Progenitor cell of endocrine pancreas (in vitro differentiated cells): Measurements from ENCODE around the gene PGA4. TPM values are rescaled to one million over a fixed set of nuclear protein-coding genes. Genes with fewer than 3 reads are reported as not detected.

Experiments
- DNase-seq: peaks from one replicate; pipeline ENCODE4 v3.0.0; 2021; ENCODE audit warnings: low spot score; ENCODE audit not compliant: unreplicated experiment
- H3K27ac Mint-ChIP-seq: 2 replicates; pipeline ENCODE4 v1.8.0; 2021; ENCODE audit warnings: mild to moderate bottlenecking, moderate library complexity, mixed read lengths
- H3K27me3 Mint-ChIP-seq: 2 replicates; pipeline ENCODE4 v1.8.0; 2021; ENCODE audit warnings: mixed read lengths
- H3K36me3 Mint-ChIP-seq: 2 replicates; pipeline ENCODE4 v1.8.0; 2022; ENCODE audit warnings: mixed read lengths; ENCODE audit not compliant: insufficient read depth
- H3K4me1 Mint-ChIP-seq: 2 replicates; pipeline ENCODE4 v1.8.0; 2021; ENCODE audit warnings: low read depth, mixed read lengths
- H3K4me3 Mint-ChIP-seq: 2 replicates; pipeline ENCODE4 v1.8.0; 2021; ENCODE audit warnings: low read depth, mild to moderate bottlenecking, moderate library complexity, mixed read lengths
- H3K9me3 Mint-ChIP-seq: 2 replicates; pipeline ENCODE4 v1.8.0; 2021; ENCODE audit warnings: low read depth, mixed read lengths
- total RNA-seq: library from RNA; stranded (reverse); gene quantifications from 2 replicates; pipeline ENCODE4 v1.2.1, GENCODE V29; 2021
- TF ChIP-seq, protein P1 (sequence below): fragments of 200-600 bp; sonication (generic); IDR thresholded peaks from one replicate; pipeline ENCODE4 v1.5.0; 2021; ENCODE audit warnings: antibody characterized with exemption, mild to moderate bottlenecking; ENCODE audit not compliant: unreplicated experiment

Gene PGA4
- total RNA-seq, 1 donor from 2014 or later: 0.81 TPM

DNA sequence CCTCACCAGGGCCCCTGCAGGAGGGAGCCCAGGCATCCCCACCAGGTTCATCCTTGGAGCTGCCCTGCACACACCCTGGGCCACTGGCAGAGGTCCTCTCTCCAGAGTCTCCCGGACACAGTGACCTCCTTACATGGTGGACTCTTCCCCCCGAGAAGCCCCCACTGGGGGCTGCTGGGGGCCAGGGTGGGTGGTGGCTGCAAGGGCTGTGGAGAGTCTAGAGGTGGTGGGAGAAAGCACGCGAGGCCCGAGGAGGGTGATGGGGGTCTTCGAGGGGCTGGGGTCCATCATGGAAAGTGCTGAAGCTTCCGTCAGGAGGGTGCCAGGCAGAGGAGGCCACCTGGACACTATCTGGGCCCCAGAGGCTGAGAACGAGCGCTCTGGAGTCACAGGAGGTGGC, 36.4 kb downstream of the PGA4 start:
- H3K27me3 Mint-ChIP-seq: no peaks in the 10 kb centered on the region
- peaks cover under 1% of the 10 kb centered on the region for H3K36me3 Mint-ChIP-seq
- TF ChIP-seq, protein P1, sequence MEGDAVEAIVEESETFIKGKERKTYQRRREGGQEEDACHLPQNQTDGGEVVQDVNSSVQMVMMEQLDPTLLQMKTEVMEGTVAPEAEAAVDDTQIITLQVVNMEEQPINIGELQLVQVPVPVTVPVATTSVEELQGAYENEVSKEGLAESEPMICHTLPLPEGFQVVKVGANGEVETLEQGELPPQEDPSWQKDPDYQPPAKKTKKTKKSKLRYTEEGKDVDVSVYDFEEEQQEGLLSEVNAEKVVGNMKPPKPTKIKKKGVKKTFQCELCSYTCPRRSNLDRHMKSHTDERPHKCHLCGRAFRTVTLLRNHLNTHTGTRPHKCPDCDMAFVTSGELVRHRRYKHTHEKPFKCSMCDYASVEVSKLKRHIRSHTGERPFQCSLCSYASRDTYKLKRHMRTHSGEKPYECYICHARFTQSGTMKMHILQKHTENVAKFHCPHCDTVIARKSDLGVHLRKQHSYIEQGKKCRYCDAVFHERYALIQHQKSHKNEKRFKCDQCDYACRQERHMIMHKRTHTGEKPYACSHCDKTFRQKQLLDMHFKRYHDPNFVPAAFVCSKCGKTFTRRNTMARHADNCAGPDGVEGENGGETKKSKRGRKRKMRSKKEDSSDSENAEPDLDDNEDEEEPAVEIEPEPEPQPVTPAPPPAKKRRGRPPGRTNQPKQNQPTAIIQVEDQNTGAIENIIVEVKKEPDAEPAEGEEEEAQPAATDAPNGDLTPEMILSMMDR: no peak

DNA sequence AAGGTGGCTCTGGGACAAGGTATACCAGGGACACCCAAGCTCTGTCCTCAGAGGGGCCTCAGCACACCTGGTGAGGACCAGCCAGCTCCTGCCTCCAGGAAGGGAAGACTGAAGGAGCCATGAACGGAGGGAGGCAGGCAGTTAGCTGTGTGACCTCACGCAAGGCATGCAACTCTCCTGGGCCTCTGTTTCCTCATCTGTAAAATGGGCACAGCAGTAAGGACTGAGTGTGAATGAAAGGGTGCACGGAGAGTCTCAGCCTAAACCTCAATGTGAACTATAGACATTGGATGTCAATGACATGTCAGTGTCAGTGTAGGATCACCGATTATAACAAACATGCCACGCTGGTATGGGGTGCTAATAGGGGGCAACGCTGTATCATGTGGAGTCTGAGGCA, 37.2 kb downstream of the PGA4 start:
- TF ChIP-seq, protein P1: no peak
- DNase-seq: no peak
- Mint-ChIP-seq H3K4me3 (no peak overlapping the region), H3K36me3 (peaks cover 2% of the 10 kb centered on the region), H3K4me1 (no peaks in the 10 kb centered on the region), H3K9me3 (no peaks in the 10 kb centered on the region), H3K27me3 (no peaks in the 10 kb centered on the region), H3K27ac (no peak overlapping the region)

More for the DNA sequence above, 36.4 kb downstream of the PGA4 start:
- H3K9me3 Mint-ChIP-seq: no peaks in the 10 kb centered on the region
- no peak for DNase-seq
- H3K27ac Mint-ChIP-seq: no peak overlapping the region
- no peak overlapping the region for H3K4me3 Mint-ChIP-seq
- H3K4me1 Mint-ChIP-seq: no peaks in the 10 kb centered on the region

DNA sequence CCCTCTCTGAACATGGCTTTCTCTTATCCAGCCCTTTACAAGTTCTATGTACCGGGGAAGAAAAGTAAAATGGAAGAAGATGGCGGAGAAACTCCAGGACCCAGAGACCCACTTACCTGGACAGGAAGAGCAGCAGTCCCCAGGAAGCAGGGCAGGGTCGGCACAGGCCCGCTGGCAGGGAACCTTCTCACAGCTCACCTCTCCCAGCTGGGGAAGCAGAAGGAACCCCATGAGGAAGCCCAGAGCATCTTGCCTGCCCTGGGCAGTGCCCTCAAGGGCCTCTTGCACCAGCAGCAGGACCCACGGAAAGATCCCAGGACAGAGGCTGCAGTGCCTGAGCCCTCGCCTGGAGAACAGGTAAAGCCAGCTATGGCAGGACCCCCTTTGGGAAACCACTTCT, 42.2 kb downstream of the PGA4 start:
- no peak for DNase-seq
- no peaks in the 10 kb centered on the region for H3K27me3 Mint-ChIP-seq
- H3K4me1 Mint-ChIP-seq: peaks cover 3% of the 10 kb centered on the region
- no peaks in the 10 kb centered on the region for H3K9me3 Mint-ChIP-seq
- H3K36me3 Mint-ChIP-seq: peaks cover 10% of the 10 kb centered on the region
- H3K4me3 Mint-ChIP-seq: no peak overlapping the region
- H3K27ac Mint-ChIP-seq: no peak overlapping the region
- TF ChIP-seq, protein P1: no peak

DNA sequence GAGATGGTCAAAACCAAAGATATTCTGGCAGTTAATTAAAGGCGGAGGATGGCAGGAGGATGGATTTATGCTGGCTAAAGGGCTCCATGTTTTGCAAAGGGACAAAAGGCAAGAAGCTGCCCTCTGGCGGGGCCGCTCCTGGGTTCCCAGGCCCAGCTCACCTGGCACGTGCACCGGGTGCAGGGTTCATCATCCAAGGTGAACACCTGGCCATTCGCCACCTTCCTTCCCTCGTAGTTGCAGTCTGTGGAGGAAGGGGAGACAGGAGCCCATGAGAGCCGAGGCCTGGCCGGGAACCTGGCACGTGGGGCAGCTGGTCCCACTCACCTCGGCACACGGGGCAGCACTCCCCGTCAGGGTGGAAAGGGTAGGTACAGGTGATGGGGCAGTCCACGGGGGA, 42.6 kb downstream of the PGA4 start:
- Mint-ChIP-seq H3K4me3 (no peak overlapping the region), H3K27ac (no peak overlapping the region), H3K27me3 (no peaks in the 10 kb centered on the region), H3K36me3 (peaks cover 10% of the 10 kb centered on the region), H3K4me1 (peaks cover 3% of the 10 kb centered on the region), H3K9me3 (no peaks in the 10 kb centered on the region)
- no peak for DNase-seq
- TF ChIP-seq, protein P1: no peak

DNA sequence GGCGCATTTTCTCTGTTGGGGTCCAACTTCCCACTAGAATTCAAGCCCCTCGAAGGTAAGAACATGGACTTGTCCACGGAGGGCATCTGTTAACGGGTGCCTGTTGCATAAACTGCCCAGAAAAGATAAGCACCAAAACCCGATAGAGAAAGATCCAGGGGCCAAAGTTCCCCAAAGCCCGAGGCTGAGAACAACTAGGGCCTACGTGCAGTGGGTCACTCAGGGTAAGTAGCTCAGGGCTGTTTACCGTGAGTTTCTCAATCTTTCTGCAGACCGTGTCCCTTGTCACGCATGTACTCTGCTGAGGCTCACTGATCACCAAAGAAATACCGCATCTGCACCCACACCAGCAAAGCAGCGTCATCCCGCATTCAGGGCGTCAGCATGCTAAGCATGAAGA, 43.2 kb downstream of the PGA4 start:
- H3K9me3 Mint-ChIP-seq: no peaks in the 10 kb centered on the region
- TF ChIP-seq, protein P1: no peak
- H3K4me1 Mint-ChIP-seq: peaks cover 3% of the 10 kb centered on the region
- no peak overlapping the region for H3K4me3 Mint-ChIP-seq
- peaks cover 10% of the 10 kb centered on the region for H3K36me3 Mint-ChIP-seq
- DNase-seq: no peak
- H3K27me3 Mint-ChIP-seq: no peaks in the 10 kb centered on the region
- H3K27ac Mint-ChIP-seq: no peak overlapping the region
